Raji (cell line): ENCODE measurements around the gene PHACTR2.

Experiments
- POLR2A ChIP-seq: IDR thresholded peaks from 2 replicates; pipeline ENCODE4 v1.6.1; 2011; ENCODE audit warnings: low read depth, low read length, control low read depth; ENCODE audit not compliant: insufficient read depth

Gene PHACTR2

DNA sequence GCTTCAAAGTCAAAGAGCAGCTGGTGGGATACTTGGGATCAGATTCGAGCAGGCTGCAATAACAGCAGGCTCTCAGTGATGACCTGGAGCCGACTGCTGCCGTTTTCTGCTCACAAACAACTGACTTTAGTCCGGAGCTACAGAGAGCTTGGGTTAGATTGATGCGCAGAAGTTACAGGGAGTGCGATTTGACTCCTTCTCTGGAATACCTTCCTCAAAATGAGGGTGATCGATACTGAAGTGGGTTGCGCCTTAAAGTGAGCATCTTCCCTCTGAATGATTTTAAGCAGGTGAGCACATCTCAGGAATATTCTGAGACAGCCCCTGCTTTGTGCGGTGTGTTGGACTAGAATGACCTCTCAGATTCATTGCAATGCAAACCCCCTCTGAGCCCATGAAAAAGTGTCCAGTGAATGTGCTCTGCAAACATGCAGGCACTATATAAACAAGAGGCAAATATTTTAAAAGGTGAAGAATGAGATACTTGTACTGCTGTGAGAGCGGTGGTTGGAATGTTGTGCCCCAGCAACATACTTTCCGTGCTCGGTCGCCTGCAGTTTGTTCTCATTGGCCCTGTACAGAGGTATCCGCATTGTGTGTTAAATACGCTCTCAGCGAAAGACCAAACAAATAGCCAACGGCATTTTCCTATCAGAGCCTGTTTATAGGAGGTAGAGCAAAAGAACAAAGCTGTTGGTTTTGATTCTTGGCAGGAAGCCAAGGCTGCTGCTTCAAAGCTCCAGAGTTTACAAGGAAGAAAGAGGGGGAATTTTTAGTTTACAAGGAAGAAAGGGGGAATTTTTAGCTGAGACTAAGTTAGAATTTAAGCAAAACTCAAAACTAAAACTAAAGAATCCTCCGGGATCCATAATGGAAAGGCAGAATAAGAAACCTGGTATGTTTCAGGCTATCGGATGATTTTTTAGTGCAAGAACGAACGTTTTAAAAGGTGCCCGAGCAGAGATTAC, 67.7 kb downstream of the PHACTR2 start:
- TF ChIP-seq POLR2A, result no peak

DNA sequence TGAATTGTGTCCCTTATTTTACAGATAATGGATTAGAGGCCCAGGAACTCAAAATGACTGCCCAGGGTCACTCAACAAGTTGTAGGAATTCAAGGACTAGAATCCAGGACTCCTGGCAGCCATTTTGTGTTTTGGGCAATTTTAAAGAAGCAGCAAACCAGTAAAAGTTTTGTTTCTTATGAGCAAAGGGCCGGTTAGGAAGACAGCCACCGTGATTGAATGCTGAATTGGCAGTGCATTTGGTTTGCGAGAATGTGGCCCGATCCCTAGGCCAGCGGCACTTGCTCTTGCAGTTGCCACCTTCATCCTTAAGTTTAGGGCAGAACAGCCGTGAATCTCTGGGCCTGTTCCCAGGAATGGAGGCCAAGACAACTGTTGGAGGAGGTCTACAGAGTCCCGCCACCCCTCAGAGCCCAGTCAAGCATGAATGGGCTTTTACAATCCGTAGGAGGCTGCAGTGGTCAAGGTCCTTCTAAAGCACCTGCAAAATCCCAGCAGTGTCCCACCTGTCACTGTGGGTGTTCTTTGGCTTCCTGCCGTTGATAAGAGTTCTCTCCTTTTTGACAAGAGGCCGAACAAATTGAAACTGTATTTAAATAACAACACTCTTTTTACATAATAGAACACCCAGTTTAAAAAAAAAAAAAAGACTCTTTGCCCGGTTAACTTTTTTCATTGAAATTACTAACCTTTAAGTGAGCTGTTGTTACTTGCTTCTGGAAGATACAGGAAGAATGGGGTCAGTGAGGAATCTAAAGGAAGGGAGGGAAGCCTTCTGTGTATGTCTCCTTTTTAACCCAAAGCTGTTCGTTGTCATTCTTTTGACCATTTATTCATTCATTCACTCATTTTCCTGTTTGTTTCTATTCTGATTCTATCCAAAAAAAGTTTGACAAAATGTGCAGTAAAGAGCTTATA, 68.7 kb downstream of the PHACTR2 start:
- TF ChIP-seq POLR2A, result no peak

DNA sequence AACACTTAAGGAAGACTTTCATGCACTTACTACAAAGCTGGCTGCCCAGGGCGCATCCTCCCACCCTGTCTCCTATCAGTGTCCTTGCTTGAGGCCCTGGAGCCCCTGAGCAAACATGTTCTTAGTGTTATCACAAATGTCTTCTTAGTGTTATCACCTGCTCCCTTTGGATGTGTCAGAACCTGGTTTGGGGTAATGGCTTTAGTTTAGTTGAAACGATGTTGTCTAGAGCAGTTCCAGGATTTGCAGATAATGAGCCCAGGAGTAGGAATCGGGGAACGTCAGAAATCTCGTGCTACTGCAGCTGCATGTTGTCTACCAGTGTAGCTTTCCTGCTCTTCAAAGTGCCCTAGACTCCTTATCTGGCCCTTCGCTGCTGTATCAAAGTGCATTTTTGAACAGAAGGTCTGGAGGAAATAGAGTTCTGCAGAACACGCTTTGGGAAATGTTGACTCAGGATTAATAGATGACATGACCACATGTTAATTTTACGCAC, 69.6 kb downstream of the PHACTR2 start:
- no peak for TF ChIP-seq POLR2A

DNA sequence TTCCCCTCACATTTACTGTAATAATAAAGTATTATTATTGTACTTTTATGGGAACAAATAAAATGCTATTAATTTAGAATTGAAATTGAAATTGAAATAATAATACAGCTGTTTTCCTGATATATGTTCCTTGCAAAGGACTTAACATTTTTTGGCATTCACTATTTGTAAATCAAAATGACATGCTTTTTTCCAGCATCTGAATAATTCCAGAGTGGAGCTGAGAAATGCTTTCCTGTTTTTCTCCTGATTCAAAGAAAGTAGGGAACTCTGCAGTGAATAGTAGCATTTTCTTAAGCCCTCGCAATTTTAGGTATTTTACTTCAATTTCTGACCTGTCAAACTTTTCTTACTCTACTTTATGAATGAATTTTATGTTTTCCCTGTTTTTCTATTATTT, 72.1 kb downstream of the PHACTR2 start:
- no peak for TF ChIP-seq POLR2A

DNA sequence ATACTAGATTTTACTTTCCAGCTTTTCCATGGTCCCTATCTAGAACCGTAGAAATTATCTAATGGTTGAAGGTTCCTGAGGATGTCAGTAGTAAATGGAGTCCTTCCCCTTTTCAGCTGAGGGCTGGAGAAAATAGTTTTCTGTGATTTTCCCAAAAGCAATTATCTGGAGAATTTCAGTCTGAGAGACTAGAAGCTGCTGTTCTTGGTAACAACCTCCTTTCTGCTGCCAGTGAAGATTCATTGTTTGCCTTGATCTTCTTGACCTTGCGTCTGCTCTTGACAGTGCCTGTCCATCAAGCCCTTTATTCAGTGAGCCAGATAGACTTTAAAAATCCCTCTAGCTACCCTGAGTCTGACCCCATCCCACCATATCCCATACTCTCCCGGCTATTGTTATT, 73.1 kb downstream of the PHACTR2 start:
- TF ChIP-seq POLR2A, result no peak

DNA sequence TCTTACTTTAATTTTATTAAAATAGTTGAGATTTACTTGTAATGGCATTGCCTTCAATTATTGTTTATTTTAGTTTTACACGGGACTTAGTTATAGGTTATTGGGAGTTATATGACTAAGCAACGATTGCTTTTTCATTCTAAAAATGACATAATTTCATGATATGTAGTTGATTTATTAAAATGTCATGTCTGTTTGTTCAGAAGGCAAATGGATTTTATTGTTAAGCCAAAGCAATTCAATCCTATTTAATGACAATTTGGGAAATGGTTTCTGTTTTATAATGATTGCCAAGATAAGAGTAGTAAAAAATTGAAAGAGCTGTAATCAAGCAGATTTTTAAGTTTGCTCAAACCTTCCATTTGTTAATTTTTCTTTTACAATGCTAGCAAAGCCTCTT, 74.7 kb downstream of the PHACTR2 start:
- no peak for TF ChIP-seq POLR2A

DNA sequence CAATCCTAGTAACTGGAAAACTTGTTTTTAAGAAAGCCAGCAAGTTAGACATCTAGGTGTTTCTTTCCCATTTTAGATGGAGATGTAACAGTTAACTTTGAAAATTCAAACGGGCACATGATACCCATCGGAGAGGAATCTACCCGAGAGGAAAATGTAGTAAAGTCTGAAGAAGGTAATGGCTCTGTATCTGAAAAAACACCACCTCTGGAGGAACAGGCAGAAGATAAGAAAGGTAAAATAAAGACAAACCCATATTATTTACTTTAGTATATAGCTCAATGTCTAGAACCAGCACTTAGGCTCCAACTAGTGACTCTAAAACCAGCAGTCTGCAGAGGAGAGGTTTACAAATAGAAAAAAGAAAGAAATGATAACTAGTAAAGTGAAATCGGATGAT, 75.9 kb downstream of the PHACTR2 start:
- TF ChIP-seq POLR2A, result no peak

DNA sequence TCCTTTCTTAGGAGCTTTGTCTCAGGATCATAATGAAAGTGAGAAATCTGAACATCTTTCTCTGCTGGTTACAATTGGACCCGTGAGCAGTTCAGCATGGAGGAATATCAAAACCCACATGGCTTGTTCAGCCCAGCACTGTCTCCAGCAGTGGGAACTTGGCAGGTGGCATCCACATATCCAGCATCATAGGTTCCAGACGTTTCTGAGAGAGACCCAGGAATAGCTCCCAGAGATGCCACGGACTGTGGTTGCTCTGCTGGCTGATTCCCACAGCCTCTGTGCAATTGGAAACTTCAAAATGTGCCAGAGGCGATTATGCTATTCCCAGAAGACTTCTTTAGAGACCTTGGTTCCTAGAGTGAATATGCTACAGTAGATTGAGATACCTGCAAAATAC, 76.4 kb downstream of the PHACTR2 start:
- TF ChIP-seq POLR2A, result no peak

DNA sequence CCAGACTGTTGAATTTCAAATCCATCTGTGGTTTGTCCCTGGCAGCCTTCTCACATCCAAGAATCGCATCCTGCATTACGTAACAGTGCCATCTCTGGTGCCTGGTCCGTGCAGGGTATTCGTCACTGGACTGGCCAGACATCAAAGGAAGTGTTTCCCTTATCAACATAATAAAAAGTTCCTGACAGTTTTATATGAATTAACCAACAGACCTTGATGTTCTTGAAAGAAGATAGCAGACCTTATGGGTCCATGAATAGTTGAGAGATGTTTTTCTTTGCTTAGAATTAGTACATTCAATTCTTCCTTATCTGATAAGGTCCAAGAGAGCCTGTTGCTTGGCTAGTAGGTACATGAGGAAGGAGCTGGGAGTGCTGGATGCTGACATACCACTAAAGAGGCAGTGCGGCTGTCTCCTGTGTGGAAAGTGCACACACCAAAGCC, 77.6 kb downstream of the PHACTR2 start:
- no peak for TF ChIP-seq POLR2A

DNA sequence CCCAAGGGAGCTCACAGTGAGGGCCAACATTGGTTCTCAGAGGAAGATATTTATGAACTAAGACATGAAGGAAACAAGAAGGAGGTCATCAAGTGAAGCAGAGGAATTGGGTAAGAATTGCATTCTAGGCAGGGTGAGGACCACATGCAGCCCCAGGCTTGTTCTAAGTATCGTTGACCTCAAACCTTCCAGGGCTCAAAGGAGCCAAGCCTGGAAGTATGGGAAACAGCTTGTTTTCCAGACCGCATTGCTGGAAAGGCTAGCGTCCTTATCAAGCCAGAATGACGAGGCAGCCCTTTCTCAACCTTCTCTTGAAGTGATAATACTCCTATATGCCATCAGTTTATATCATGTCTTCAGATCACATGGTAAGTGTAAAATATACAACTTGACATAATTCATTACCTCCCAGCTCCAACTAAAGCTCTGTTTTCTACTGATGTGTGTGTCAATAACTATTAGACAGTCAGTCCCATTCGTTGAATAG, 79.6 kb downstream of the PHACTR2 start:
- TF ChIP-seq POLR2A, result no peak

DNA sequence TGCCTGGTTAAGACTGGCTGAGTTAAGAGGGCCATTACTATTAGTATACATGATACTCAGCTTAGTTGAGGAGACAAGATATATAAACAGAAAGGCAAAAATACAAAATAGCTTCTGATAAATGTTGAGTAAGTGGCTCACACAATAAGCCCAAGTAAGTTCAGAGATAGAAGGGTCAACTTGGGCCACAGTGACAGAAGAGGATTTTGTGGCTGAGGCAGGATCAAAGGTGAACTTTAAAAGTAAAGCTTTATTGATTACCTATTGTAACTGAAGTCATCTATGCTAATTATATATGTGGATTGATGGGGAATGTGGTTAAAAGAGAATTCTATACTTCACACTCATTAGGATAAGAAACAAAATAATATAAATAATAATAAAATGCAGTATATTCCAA, 80.8 kb downstream of the PHACTR2 start:
- TF ChIP-seq POLR2A, result no peak

DNA sequence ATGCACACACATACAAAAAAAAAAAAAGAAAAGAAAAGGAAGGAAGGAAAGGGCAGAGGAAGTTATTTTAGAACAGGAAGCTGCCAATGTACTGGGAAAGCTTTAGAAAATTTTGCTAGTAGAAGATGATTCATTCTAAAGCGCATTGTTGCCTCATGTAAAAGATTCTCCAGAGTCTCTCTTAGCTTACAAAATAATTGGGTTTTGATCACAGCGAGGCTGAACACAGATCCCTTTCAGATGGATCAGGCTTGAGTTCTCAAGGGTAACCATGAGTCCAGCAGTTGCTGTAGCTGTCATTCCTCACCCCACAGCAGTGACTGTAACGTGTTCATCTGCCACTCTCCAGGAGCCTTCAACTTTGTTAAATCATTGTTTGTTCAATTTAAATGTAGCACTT, 81.9 kb downstream of the PHACTR2 start:
- TF ChIP-seq POLR2A, result no peak

DNA sequence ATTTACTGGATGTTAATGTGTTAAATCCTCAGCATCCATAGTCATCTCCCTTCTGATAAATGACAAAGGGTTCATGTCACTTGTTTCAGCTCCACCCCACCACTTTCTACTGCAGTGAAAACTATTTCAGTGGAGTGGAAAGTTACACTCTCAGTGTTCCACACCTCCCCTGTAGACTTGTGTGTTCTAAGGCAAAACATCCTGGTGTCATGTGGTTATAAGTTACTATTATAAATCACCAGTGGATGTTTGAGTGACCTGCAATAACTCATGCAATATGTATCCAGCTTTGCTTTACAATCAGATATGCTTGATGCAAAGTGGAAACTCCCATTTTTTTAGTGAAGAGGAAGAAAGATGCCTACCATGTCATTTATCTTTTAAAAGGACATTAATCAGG, 83.3 kb downstream of the PHACTR2 start:
- no peak for TF ChIP-seq POLR2A

DNA sequence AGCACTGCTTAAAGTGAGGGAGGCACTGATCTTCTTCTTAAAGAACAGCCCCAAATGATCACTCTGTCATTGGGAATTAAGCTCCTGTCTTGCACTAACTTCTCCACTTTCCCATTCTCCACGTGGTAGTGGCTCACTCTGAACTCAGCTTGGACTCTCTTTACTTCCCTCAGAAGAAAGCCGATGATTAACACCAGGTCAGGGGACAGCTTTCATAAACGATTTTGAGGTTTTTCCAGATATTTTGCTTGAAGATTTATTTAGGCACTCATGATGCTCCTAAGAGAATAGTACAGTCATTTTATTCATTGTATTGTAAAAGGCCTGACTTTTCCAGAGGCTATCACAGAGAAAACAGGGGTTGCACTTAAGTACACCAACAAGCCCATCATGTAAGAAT, 84.4 kb downstream of the PHACTR2 start:
- TF ChIP-seq POLR2A, result no peak

DNA sequence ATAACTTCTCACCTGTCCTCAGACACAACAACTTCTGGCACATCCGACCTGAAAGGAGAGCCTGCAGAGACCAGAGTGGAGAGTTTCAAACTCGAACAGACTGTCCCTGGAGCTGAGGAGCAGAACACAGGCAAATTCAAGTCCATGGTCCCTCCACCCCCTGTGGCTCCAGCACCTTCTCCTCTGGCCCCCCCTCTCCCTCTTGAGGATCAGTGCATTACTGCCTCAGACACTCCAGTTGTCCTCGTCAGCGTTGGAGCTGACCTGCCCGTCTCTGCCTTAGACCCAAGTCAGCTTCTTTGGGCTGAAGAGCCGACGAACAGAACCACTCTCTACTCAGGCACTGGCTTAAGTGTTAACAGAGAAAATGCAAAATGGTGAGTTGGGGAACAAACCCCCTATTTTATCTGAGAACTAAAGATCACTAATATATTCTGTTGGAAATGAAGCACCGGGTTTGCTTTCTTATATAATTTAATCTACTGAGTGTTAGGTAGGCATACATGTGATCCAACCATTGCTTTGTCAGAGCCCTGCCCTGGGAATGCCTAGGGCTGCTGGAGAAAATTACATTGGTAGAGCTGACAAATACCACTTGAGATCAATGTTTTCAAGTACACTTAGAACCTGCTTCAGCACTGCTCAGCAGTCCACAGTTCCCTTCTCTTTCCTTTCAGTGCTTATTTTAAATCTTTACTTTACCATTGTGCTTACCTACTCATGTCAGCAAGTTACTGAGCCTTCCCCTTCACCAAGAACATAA, 87.8 kb downstream of the PHACTR2 start:
- no peak for TF ChIP-seq POLR2A
